Astrocyte (in vitro differentiated cells and primary cell): Measurements from ENCODE around the gene MTRR. TPM values are rescaled to one million over a fixed set of nuclear protein-coding genes. Genes with fewer than 3 reads are reported as not detected.

Experiments
- DNase-seq: peaks from one replicate; pipeline ENCODE4 v3.0.0-alpha.2; 2010; ENCODE audit warnings: low read depth
- FAIRE-seq: peaks from 2 replicates; lab custom pipeline; 2011; peaks lifted over from hg19 to GRCh38; lab: Jason Lieb, UNC
- H2AFZ ChIP-seq: 2 replicates; pipeline ENCODE4 v1.6.0; 2012; ENCODE audit warnings: low read depth, low read length, inconsistent platforms
- H3K27ac ChIP-seq: 2 replicates; pipeline ENCODE4 v1.5.1; 2011; ENCODE audit warnings: low read depth, low read length, inconsistent platforms
- H3K27me3 ChIP-seq: 2 replicates; pipeline ENCODE4 v1.6.0; 2011; ENCODE audit warnings: low read length, inconsistent platforms; ENCODE audit not compliant: insufficient read depth
- H3K36me3 ChIP-seq: 2 replicates; pipeline ENCODE4 v1.5.1; 2011; ENCODE audit warnings: low read length, inconsistent platforms; ENCODE audit not compliant: insufficient read depth
- H3K4me1 ChIP-seq: 2 replicates; pipeline ENCODE4 v1.5.1; 2011; ENCODE audit warnings: low read length, inconsistent platforms; ENCODE audit not compliant: insufficient read depth
- H3K4me2 ChIP-seq: 2 replicates; pipeline ENCODE4 v1.6.0; 2012; ENCODE audit warnings: low read length, inconsistent platforms
- H3K4me3 ChIP-seq: 2 replicates; pipeline ENCODE4 v1.5.1; 2011; ENCODE audit warnings: low read depth, mild to moderate bottlenecking, low read length, inconsistent platforms; ENCODE audit not compliant: insufficient read depth
- H3K79me2 ChIP-seq: 2 replicates; pipeline ENCODE4 v1.6.0; 2012; ENCODE audit warnings: mild to moderate bottlenecking, low read length, inconsistent platforms; ENCODE audit not compliant: insufficient read depth
- H3K9ac ChIP-seq: 2 replicates; pipeline ENCODE4 v1.6.0; 2012; ENCODE audit warnings: mild to moderate bottlenecking, low read length, inconsistent platforms
- H3K9me3 ChIP-seq: 2 replicates; pipeline ENCODE4 v1.5.1; 2012; ENCODE audit warnings: low read depth, mild to moderate bottlenecking, low read length, inconsistent platforms; ENCODE audit not compliant: insufficient read depth
- H4K20me1 ChIP-seq: 2 replicates; pipeline ENCODE4 v1.6.0; 2012; ENCODE audit warnings: low read length, inconsistent platforms; ENCODE audit not compliant: insufficient read depth
- H3K27ac Mint-ChIP-seq: one replicate; pipeline ENCODE4 v1.8.0; 2021; ENCODE audit warnings: mild to moderate bottlenecking, mixed read lengths; ENCODE audit not compliant: unreplicated experiment
- H3K27me3 Mint-ChIP-seq: one replicate; pipeline ENCODE4 v1.8.0; 2021; ENCODE audit warnings: low read depth, mixed read lengths; ENCODE audit not compliant: unreplicated experiment
- H3K36me3 Mint-ChIP-seq: one replicate; pipeline ENCODE4 v1.8.0; 2021; ENCODE audit warnings: low read depth, mixed read lengths; ENCODE audit not compliant: unreplicated experiment
- H3K4me1 Mint-ChIP-seq: one replicate; pipeline ENCODE4 v1.8.0; 2021; ENCODE audit warnings: low read depth, mixed read lengths; ENCODE audit not compliant: unreplicated experiment
- H3K4me3 Mint-ChIP-seq: one replicate; pipeline ENCODE4 v1.8.0; 2021; ENCODE audit warnings: mild to moderate bottlenecking, moderate library complexity, mixed read lengths; ENCODE audit not compliant: unreplicated experiment
- H3K9me3 Mint-ChIP-seq: one replicate; pipeline ENCODE4 v1.8.0; 2021; ENCODE audit warnings: mild to moderate bottlenecking, mixed read lengths; ENCODE audit not compliant: unreplicated experiment
- EZH2 ChIP-seq: IDR thresholded peaks from 2 replicates; pipeline ENCODE4 v1.6.1; 2012; ENCODE audit warnings: mild to moderate bottlenecking, low read length, inconsistent platforms; ENCODE audit not compliant: insufficient read depth
- total RNA-seq: library from RNA; stranded (reverse); gene quantifications from 2 replicates; pipeline ENCODE4 v1.2.1, GENCODE V29; 2021
- TF ChIP-seq, protein P1 (sequence below): IDR thresholded peaks from 2 replicates; pipeline ENCODE4 v1.5.1; 2011; ENCODE audit warnings: low read depth, mild to moderate bottlenecking, inconsistent platforms, low read length, moderate library complexity; ENCODE audit not compliant: insufficient read depth

The MTRR gene
- total RNA-seq, 1 donor from 2014 or later: 32.2 TPM

DNA sequence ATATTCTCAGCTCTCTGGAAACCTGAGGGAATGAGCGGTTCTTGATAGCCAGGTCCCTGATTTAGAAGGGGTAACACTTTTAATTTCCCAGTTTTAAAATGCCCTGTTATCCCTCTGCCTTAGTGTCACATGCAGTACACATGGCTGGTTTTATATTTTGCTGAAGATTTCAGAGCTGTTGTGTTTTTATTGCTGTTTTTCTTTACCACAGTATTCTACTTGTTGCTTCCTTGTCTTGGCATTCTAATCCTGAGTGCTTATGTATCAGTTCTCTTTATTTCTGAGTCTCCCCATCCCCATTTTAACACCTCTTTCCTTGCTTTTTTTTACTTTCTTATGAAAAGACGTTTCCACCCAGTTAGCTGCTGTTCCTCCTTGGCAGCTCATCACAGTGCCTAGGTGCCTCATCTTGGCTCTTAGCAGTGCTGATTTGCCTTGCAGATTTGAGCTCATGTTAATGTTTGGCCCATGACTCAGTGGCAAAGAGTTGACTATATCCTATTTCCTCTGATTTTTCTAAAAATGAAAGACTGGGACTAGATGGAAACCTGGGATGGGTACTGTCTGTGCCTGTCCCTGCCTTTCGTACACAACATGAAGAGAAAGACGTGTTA, 3.7 kb downstream of the MTRR start:
- Mint-ChIP-seq H3K4me3 (no peak overlapping the region), H3K27ac (no peak overlapping the region), H3K36me3 (no peaks in the 10 kb centered on the region), H3K27me3 (no peaks in the 10 kb centered on the region), H3K9me3 (no peaks in the 10 kb centered on the region), H3K4me1 (peaks cover 31% of the 10 kb centered on the region)
- FAIRE-seq (no peak), DNase-seq (no peak)
- no peak for TF ChIP-seq EZH2
- TF ChIP-seq, protein P1, sequence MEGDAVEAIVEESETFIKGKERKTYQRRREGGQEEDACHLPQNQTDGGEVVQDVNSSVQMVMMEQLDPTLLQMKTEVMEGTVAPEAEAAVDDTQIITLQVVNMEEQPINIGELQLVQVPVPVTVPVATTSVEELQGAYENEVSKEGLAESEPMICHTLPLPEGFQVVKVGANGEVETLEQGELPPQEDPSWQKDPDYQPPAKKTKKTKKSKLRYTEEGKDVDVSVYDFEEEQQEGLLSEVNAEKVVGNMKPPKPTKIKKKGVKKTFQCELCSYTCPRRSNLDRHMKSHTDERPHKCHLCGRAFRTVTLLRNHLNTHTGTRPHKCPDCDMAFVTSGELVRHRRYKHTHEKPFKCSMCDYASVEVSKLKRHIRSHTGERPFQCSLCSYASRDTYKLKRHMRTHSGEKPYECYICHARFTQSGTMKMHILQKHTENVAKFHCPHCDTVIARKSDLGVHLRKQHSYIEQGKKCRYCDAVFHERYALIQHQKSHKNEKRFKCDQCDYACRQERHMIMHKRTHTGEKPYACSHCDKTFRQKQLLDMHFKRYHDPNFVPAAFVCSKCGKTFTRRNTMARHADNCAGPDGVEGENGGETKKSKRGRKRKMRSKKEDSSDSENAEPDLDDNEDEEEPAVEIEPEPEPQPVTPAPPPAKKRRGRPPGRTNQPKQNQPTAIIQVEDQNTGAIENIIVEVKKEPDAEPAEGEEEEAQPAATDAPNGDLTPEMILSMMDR: no peak
- no peak overlapping the region for H2AFZ ChIP-seq
- no peaks in the 10 kb centered on the region for H3K9me3 ChIP-seq
- H3K4me2 ChIP-seq: no peak overlapping the region
- H3K27me3 ChIP-seq: no peaks in the 10 kb centered on the region
- no peak overlapping the region for H3K4me3 ChIP-seq
- peaks cover 12% of the 10 kb centered on the region for H3K36me3 ChIP-seq
- H3K27ac ChIP-seq: no peak overlapping the region
- peaks cover 83% of the 10 kb centered on the region for H3K79me2 ChIP-seq
- H4K20me1 ChIP-seq: peaks cover 41% of the 10 kb centered on the region
- H3K9ac ChIP-seq: no peak overlapping the region
- peaks cover 19% of the 10 kb centered on the region for H3K4me1 ChIP-seq

DNA sequence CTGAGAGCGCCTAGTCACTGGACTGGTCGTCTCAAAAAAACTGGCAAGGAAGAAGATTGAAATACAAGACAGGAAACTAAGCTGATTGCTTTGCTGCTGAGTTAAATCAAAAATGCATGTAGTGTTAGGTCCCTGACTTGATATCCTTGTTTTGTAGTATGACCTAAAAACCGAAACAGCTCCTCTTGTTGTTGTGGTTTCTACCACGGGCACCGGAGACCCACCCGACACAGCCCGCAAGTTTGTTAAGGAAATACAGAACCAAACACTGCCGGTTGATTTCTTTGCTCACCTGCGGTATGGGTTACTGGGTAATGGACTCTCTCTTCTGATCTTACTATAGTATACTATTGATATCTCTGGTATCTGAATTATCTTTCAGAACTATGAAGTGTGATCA, 4.3 kb downstream of the MTRR start:
- peaks cover 77% of the 10 kb centered on the region for H3K79me2 ChIP-seq
- no peak overlapping the region for H3K27ac Mint-ChIP-seq

DNA sequence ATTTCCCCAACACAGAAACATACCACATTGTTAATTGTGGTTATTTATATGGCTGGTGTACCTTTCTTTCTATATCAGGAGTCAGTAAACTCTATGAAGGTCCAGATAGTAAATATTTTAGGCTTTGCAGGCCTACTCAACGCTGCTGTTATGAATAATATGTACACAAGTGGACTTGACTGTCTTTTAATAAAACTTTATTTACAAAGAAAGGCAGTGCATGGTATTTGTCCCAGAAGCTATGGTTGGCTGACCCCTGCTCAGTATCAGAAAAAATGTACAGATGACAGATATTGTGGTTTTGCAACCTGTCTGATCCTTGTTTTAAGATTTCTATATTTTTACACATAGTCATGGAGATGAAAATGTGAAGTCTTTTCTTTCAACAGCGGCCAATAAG, 5.7 kb downstream of the MTRR start:
- H3K4me1 Mint-ChIP-seq: peaks cover 38% of the 10 kb centered on the region
- no peaks in the 10 kb centered on the region for H3K9me3 ChIP-seq
- H3K79me2 ChIP-seq: peaks cover 71% of the 10 kb centered on the region
- H3K4me1 ChIP-seq: peaks cover 23% of the 10 kb centered on the region
- H3K27me3 ChIP-seq: no peaks in the 10 kb centered on the region
- H3K4me3 Mint-ChIP-seq: no peak overlapping the region
- H3K27ac Mint-ChIP-seq: no peak overlapping the region
- H3K4me2 ChIP-seq: no peak overlapping the region
- peaks cover 48% of the 10 kb centered on the region for H4K20me1 ChIP-seq
- H3K4me3 ChIP-seq: no peak overlapping the region
- no peaks in the 10 kb centered on the region for H3K27me3 Mint-ChIP-seq
- peaks cover 23% of the 10 kb centered on the region for H3K36me3 ChIP-seq
- no peaks in the 10 kb centered on the region for H3K36me3 Mint-ChIP-seq
- no peak overlapping the region for H3K27ac ChIP-seq
- DNase-seq (no peak), FAIRE-seq (no peak)
- TF ChIP-seq, protein P1: no peak
- no peak for TF ChIP-seq EZH2
- H2AFZ ChIP-seq: no peak overlapping the region
- no peak overlapping the region for H3K9ac ChIP-seq
- H3K9me3 Mint-ChIP-seq: no peaks in the 10 kb centered on the region

More for the DNA sequence above, 4.3 kb downstream of the MTRR start:
- FAIRE-seq: no peak
- no peaks in the 10 kb centered on the region for H3K36me3 Mint-ChIP-seq
- no peak overlapping the region for H3K4me3 Mint-ChIP-seq
- Histone ChIP-seq H3K9me3 (no peaks in the 10 kb centered on the region), H3K36me3 (peaks cover 14% of the 10 kb centered on the region), H2AFZ (no peak overlapping the region), H3K4me3 (no peak overlapping the region), H3K27ac (no peak overlapping the region), H3K9ac (no peak overlapping the region), H3K4me1 (peaks cover 21% of the 10 kb centered on the region), H3K27me3 (no peaks in the 10 kb centered on the region), H4K20me1 (peaks cover 41% of the 10 kb centered on the region), H3K4me2 (no peak overlapping the region)
- H3K27me3 Mint-ChIP-seq: no peaks in the 10 kb centered on the region
- H3K9me3 Mint-ChIP-seq: no peaks in the 10 kb centered on the region
- TF ChIP-seq, protein P1: no peak
- TF ChIP-seq EZH2: no peak
- DNase-seq: no peak
- H3K4me1 Mint-ChIP-seq: peaks cover 35% of the 10 kb centered on the region
